Lower lobe of right lung (tissue), 2 donors: Measurements from ENCODE around the gene RPS27L. TPM values are rescaled to one million over a fixed set of nuclear protein-coding genes. Genes with fewer than 3 reads are reported as not detected.

Source experiments
- ATAC-seq, 2 donors: fragments of 200-7000 bp; cut with Tn5 transposase; one replicate each; pipeline ENCODE4 v1.9.1; 2020 to 2022; ENCODE audit warnings: mild to moderate bottlenecking in 2 of 2, moderate library complexity in 2 of 2
- DNase-seq: peaks from one replicate; pipeline ENCODE4 v3.0.0-alpha.2; 2020
- H3K27ac ChIP-seq: fragments of 200-600 bp; one replicate; pipeline ENCODE4 v1.8.0; 2022
- H3K27me3 ChIP-seq: fragments of 200-600 bp; one replicate; pipeline ENCODE4 v1.8.0; 2022; ENCODE audit warnings: low read depth
- H3K36me3 ChIP-seq: fragments of 200-600 bp; one replicate; pipeline ENCODE4 v1.8.0; 2022; ENCODE audit warnings: mild to moderate bottlenecking
- H3K4me1 ChIP-seq: fragments of 200-600 bp; one replicate; pipeline ENCODE4 v1.8.0; 2022
- H3K4me3 ChIP-seq: fragments of 200-600 bp; one replicate; pipeline ENCODE4 v1.8.0; 2022; ENCODE audit warnings: mild to moderate bottlenecking
- H3K9me3 ChIP-seq: fragments of 200-600 bp; one replicate; pipeline ENCODE4 v1.8.0; 2022
- intact Hi-C: fragments of 100-400 bp; cut with DNase I; formaldehyde crosslinking; loops from one replicate; pipeline ENCODE4 v1.11.0; 2022
- total RNA-seq: library from RNA; stranded (reverse); fragmentation: NEBNext Ultra II Directional; extraction: Animal tissue kit (Norgen Biotek cat#: 25700); gene quantifications from one replicate; pipeline ENCODE4 v1.2.1, GENCODE V29; 2021
- TF ChIP-seq, protein P1 (sequence below): fragments of 200-600 bp; IDR thresholded peaks from one replicate; pipeline ENCODE4 v1.8.0; 2022; ENCODE audit warnings: antibody characterized with exemption, mild to moderate bottlenecking
- donor health status: DM: no; HTN: yes; CAD: no; lungs with severe emphysema.

RPS27L gene
- total RNA-seq, 1 donor from 2014 or later = 184 TPM

GRCh38 chr15:63135281-63135680 lies 22.0 kb downstream of the RPS27L start:
- DNase-seq (no peak), ATAC-seq (peak in 1 of 2 donors; percentile 9)
- TF ChIP-seq, protein P1, sequence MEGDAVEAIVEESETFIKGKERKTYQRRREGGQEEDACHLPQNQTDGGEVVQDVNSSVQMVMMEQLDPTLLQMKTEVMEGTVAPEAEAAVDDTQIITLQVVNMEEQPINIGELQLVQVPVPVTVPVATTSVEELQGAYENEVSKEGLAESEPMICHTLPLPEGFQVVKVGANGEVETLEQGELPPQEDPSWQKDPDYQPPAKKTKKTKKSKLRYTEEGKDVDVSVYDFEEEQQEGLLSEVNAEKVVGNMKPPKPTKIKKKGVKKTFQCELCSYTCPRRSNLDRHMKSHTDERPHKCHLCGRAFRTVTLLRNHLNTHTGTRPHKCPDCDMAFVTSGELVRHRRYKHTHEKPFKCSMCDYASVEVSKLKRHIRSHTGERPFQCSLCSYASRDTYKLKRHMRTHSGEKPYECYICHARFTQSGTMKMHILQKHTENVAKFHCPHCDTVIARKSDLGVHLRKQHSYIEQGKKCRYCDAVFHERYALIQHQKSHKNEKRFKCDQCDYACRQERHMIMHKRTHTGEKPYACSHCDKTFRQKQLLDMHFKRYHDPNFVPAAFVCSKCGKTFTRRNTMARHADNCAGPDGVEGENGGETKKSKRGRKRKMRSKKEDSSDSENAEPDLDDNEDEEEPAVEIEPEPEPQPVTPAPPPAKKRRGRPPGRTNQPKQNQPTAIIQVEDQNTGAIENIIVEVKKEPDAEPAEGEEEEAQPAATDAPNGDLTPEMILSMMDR = no peak
- H3K4me3 ChIP-seq = no peak overlapping the region
- no peaks in the 10 kb centered on the region for H3K27me3 ChIP-seq
- peaks cover 14% of the 10 kb centered on the region for H3K36me3 ChIP-seq
- H3K4me1 ChIP-seq = peaks cover 15% of the 10 kb centered on the region
- intact Hi-C loops = no loop called here
- H3K27ac ChIP-seq = peak overlapping the region; percentile 71
- H3K9me3 ChIP-seq = no peaks in the 10 kb centered on the region

DNA sequence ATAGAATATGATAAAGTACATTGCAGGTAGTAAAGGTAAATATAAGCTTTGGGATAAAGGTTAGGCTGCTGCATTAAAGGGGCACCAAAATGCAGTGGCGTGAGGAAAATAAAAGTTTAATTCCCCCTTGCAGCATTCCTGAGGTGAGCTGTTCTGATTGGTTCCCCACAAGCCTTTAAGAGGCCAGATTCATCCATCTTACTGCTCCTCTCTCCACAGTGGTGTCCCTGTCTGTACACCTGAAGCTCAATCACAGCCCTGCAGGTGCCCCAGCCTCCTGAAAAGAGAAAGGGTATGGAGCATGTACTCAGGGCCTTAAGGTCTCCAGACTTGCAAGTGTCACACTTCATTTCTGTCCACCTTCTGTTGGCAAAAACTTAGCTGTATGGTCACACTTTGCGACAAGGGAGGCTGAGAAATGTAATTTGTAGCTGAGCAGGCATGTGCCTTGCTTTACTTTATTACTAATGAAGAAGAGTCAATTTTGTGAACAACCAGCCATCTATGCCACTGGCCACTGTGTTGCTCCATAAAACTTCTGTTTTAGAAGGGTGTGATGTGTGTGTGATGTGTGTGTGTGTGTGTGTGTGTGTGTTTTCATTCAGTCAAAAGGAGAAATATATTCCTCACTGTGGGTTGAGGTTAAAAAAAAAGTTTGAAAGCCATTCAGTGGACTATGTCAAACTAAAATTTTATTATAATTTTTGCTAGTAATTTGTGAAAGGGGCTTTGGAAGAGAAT lies 22.9 kb downstream of the RPS27L start:
- no peaks in the 10 kb centered on the region for H3K27me3 ChIP-seq
- DNase-seq = no peak
- TF ChIP-seq, protein P1 = no peak
- no peak overlapping the region for H3K4me3 ChIP-seq
- peak overlapping the region; percentile 12 for H3K27ac ChIP-seq
- no peak for ATAC-seq
- peaks cover 23% of the 10 kb centered on the region for H3K36me3 ChIP-seq
- peaks cover 15% of the 10 kb centered on the region for H3K4me1 ChIP-seq
- no peaks in the 10 kb centered on the region for H3K9me3 ChIP-seq
- intact Hi-C loops = no loop called here

GRCh38 chr15:63133786-63134185 lies 23.5 kb downstream of the RPS27L start:
- intact Hi-C loops = no loop called here
- Histone ChIP-seq H3K9me3 (no peaks in the 10 kb centered on the region), H3K4me1 (peaks cover 15% of the 10 kb centered on the region), H3K27ac (peak overlapping the region; percentile 39), H3K27me3 (no peaks in the 10 kb centered on the region), H3K36me3 (peaks cover 29% of the 10 kb centered on the region), H3K4me3 (no peak overlapping the region)
- no peak for DNase-seq
- no peak for ATAC-seq
- TF ChIP-seq, protein P1 = no peak

DNA sequence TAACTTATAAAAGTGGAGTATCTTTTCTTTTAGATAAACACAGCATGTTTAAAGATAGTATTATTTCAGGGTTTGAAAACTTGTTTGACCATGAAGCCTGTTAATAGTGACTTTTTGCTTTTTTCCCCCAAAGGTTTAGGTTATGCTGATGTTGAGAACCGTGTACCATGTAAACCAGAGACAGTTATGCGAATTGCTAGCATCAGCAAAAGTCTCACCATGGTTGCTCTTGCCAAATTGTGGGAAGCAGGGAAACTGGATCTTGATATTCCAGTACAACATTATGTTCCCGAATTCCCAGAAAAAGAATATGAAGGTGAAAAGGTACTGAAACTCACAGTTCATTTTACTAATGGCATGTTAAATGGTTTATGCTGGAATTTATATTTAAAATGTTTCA lies 30.6 kb downstream of the RPS27L start:
- TF ChIP-seq, protein P1 = no peak
- intact Hi-C loops = no loop called here
- H3K27ac ChIP-seq = no peak overlapping the region

DNA sequence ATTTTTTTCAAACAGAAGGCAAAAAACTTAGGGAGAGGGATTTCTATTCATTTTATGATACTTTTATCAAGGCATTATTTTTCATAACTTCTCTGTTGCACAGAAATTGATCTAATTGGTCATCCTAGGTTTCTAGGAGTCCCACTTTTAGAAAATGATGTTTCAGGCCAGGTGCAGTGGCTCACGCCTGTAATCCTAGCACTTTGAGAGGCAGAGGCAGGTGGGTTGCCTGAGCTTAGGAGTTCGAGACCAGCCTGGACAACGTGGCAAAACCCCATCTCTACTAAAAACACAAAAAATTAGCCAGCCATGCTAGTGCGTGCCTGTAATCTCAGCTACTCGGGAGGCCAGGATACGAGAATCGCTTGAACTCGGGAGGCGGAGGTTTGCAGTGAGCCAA lies 32.8 kb downstream of the RPS27L start:
- H3K4me1 ChIP-seq = peaks cover 8% of the 10 kb centered on the region
- no peak for ATAC-seq
- intact Hi-C loops = no loop called here
- DNase-seq = no peak
- no peak overlapping the region for H3K27ac ChIP-seq
- H3K36me3 ChIP-seq = peaks cover 29% of the 10 kb centered on the region
- H3K27me3 ChIP-seq = no peaks in the 10 kb centered on the region
- H3K9me3 ChIP-seq = no peaks in the 10 kb centered on the region
- no peak overlapping the region for H3K4me3 ChIP-seq
- TF ChIP-seq, protein P1 = no peak

More for the DNA sequence above, 30.6 kb downstream of the RPS27L start:
- DNase-seq (no peak), ATAC-seq (no peak)
- H3K4me3 ChIP-seq = no peak overlapping the region
- H3K27me3 ChIP-seq = no peaks in the 10 kb centered on the region
- H3K4me1 ChIP-seq = peaks cover 8% of the 10 kb centered on the region
- peaks cover 51% of the 10 kb centered on the region for H3K36me3 ChIP-seq
- no peaks in the 10 kb centered on the region for H3K9me3 ChIP-seq
